CD8-positive, alpha-beta memory T cell (primary cell): Measurements from ENCODE around the gene GAPVD1. TPM values are rescaled to one million over a fixed set of nuclear protein-coding genes. Genes with fewer than 3 reads are reported as not detected.
"Not testable (repeated sequence)": the region's sequence is repeated elsewhere in the genome, so short reads cannot be mapped to it uniquely, and the experiment has no call there.

ENCODE experiments used
- CTCF ChIA-PET: fragments of 350-600 bp; sonication (Branson Sonifier 250); formaldehyde crosslinking; loops from one replicate; lab custom pipeline; 2021; ENCODE audit warnings: antibody characterized with exemption; lab: Charles Lee
- POLR2A ChIA-PET: fragments of 350-600 bp; sonication (Branson Sonifier 250); formaldehyde crosslinking; loops from one replicate; lab custom pipeline; 2021; ENCODE audit warnings: antibody characterized with exemption; lab: Charles Lee
- DNase-seq, 5 donors: peaks; one replicate each; pipeline versions ENCODE4 v3.0.0 to v3.0.0-alpha.2; 2020 to 2022; ENCODE audit warnings: mixed read lengths in 1 of 5
- H3K27ac ChIP-seq: one replicate; pipeline ENCODE4 v1.7.0; 2013; ENCODE audit warnings: low read depth, mild to moderate bottlenecking, low read length, moderate library complexity
- H3K27me3 ChIP-seq: 2 replicates; pipeline ENCODE4 v1.7.0; 2013; ENCODE audit warnings: low read length, mild to moderate bottlenecking; ENCODE audit not compliant: insufficient read depth, poor library complexity, severe bottlenecking
- H3K36me3 ChIP-seq: 2 replicates; pipeline ENCODE4 v1.7.0; 2013; ENCODE audit warnings: mild to moderate bottlenecking, low read length, moderate library complexity; ENCODE audit not compliant: insufficient read depth
- H3K4me1 ChIP-seq: 2 replicates; pipeline ENCODE4 v1.7.0; 2013; ENCODE audit warnings: mild to moderate bottlenecking, low read length, moderate library complexity; ENCODE audit not compliant: insufficient read depth
- H3K4me3 ChIP-seq: 2 replicates; pipeline ENCODE4 v1.7.0; 2013; ENCODE audit warnings: mild to moderate bottlenecking, low read length
- H3K9me3 ChIP-seq: 2 replicates; pipeline ENCODE4 v1.7.0; 2013; ENCODE audit warnings: mild to moderate bottlenecking, low read length
- H3K27ac Mint-ChIP-seq, 8 donors: one replicate each; pipeline ENCODE4 v1.8.0; 2020 to 2021; ENCODE audit warnings: mixed read lengths in 8 of 8, mild to moderate bottlenecking in 6 of 8, inconsistent platforms in 3 of 8, moderate library complexity in 3 of 8
- H3K27me3 Mint-ChIP-seq, 2 donors: one replicate each; pipeline ENCODE4 v1.8.0; 2020 to 2021; ENCODE audit warnings: mixed read lengths in 2 of 2, mild to moderate bottlenecking in 1 of 2, moderate library complexity in 1 of 2
- H3K36me3 Mint-ChIP-seq, 3 donors: one replicate each; pipeline ENCODE4 v1.8.0; 2020 to 2021; ENCODE audit warnings: mixed read lengths in 3 of 3, inconsistent platforms in 1 of 3, mild to moderate bottlenecking in 1 of 3
- H3K4me1 Mint-ChIP-seq, 3 donors: one replicate each; pipeline ENCODE4 v1.8.0; 2020 to 2021; ENCODE audit warnings: mixed read lengths in 3 of 3, inconsistent platforms in 1 of 3, mild to moderate bottlenecking in 1 of 3
- H3K4me3 Mint-ChIP-seq, 7 donors: one replicate each; pipeline ENCODE4 v1.8.0; 2020 to 2021; ENCODE audit warnings: mixed read lengths in 7 of 7, mild to moderate bottlenecking in 6 of 7, moderate library complexity in 4 of 7, inconsistent platforms in 2 of 7
- H3K9me3 Mint-ChIP-seq, 5 donors: one replicate each; pipeline ENCODE4 v1.8.0; 2020 to 2022; ENCODE audit warnings: mixed read lengths in 5 of 5, mild to moderate bottlenecking in 3 of 5, moderate library complexity in 2 of 5, inconsistent platforms in 1 of 5
- polyA plus RNA-seq: library from polyadenylated mRNA; unstranded; fragments of 300-500 nt; fragmentation: Illumina TruSeq; gene quantifications from one replicate; pipeline ENCODE4 v1.2.3, GENCODE V29; 2021
- total RNA-seq, 2 experiments: library from RNA; stranded (reverse); gene quantifications; one replicate each; pipeline ENCODE4 v1.2.3, GENCODE V29; 2021

The GAPVD1 gene, protein sequence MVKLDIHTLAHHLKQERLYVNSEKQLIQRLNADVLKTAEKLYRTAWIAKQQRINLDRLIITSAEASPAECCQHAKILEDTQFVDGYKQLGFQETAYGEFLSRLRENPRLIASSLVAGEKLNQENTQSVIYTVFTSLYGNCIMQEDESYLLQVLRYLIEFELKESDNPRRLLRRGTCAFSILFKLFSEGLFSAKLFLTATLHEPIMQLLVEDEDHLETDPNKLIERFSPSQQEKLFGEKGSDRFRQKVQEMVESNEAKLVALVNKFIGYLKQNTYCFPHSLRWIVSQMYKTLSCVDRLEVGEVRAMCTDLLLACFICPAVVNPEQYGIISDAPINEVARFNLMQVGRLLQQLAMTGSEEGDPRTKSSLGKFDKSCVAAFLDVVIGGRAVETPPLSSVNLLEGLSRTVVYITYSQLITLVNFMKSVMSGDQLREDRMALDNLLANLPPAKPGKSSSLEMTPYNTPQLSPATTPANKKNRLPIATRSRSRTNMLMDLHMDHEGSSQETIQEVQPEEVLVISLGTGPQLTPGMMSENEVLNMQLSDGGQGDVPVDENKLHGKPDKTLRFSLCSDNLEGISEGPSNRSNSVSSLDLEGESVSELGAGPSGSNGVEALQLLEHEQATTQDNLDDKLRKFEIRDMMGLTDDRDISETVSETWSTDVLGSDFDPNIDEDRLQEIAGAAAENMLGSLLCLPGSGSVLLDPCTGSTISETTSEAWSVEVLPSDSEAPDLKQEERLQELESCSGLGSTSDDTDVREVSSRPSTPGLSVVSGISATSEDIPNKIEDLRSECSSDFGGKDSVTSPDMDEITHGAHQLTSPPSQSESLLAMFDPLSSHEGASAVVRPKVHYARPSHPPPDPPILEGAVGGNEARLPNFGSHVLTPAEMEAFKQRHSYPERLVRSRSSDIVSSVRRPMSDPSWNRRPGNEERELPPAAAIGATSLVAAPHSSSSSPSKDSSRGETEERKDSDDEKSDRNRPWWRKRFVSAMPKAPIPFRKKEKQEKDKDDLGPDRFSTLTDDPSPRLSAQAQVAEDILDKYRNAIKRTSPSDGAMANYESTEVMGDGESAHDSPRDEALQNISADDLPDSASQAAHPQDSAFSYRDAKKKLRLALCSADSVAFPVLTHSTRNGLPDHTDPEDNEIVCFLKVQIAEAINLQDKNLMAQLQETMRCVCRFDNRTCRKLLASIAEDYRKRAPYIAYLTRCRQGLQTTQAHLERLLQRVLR (N-terminal part only)
- total RNA-seq (10 to 100 TPM; 42.7 to 44.8 TPM), polyA plus RNA-seq (55.4 TPM)

DNA sequence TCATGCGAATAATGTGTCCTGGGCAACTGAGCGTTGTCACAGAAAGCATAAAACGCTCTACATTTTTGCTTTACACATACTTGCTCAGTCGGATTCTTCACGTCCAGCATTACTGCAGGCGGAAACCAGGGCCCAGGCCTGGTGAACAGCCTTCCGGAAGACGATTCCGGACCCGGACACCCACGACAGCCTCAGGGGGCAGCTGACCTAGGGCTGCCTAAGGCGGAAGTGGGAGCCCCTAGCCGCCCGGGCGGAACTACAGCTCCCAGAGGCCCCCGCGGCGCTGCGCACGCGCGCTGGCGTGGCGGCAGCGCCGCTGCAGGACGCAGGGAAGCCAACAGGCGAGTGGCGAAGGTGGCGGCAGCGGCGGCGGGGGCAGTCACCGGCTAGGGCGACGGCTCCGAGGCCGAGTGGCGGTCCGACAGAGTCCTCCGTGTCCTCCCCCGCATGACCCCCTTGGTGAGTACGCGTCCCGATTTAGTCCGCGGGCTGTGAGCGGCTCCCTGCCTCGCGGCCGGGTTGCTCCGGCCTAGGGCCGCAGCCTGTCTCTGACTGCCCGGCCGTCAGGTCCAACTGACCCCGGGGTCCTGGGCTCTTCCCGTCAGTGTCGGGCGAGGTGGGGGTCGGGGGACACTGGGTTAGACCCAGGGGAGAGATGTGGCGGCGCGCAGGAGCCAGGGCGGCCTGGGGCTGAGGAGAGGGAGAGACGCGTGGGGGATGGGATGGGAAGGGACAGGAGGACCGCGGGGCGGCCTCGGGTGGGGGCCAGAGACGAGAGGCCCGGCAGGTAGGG lies at the start of gene GAPVD1:
Gene GAPVD1, plus strand, starts transcription at position 326 of the 793 bp plus-strand sequence. CDS start 37,096 bp downstream, outside the sequence.
- Mint-ChIP-seq H3K27ac (peak within 1 kb of the TSS; percentile 72 to 99 (median 96)), H3K36me3 (peaks cover 0 to 26% (median 4%) of the 10 kb centered on the region in 3 donors), H3K4me1 (peaks cover 37 to 48% (median 41%) of the 10 kb centered on the region in 3 donors), H3K4me3 (peak within 1 kb of the TSS; percentile 95 to 99 (median 98)), H3K9me3 (no peaks in the 10 kb centered on the region), H3K27me3 (peaks cover 3 to 8% of the 10 kb centered on the region in 2 donors)
- peaks cover 32% of the 10 kb centered on the region for H3K4me1 ChIP-seq
- no peaks in the 10 kb centered on the region for H3K36me3 ChIP-seq
- ChIA-PET POLR2A (interaction anchor here (0.7 to 4.3 kb wide), 3 partner anchors 20 to 80 kb away, joined by 3 to 47 read pairs (median 3); partner anchors contain the start of gene HSPA5), CTCF (interaction anchor here (0.9 to 2.9 kb wide), 7 partner anchors 8 to 69 kb away, joined by 3 to 18 read pairs (median 3); partner anchors contain the start of gene HSPA5)
- H3K9me3 ChIP-seq: no peaks in the 10 kb centered on the region
- H3K27me3 ChIP-seq: no peaks in the 10 kb centered on the region
- peak within 1 kb of the TSS; percentile 71 for H3K4me3 ChIP-seq
- peak; percentile 83 to 92 (median 87) for DNase-seq
- H3K27ac ChIP-seq: peak within 1 kb of the TSS; percentile 49

DNA sequence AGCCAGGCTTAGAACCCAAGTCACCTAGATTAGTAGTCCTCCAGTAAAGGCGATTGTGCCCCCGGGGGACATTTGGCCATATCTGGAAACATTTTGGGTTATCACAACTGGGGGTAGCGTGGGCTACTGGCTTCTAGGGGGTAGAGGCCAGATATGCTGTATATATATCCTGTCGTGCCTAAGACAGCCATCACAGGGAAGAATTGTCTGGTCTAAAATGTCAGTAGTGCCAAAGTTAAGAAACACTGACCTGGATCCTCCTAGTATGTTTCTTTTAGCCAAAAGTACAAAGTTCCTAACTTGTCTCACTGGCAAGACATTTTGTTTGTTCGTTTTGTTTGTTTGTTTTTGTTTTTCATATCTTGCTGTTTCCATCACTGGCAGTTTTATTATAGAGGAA lies 47.4 kb upstream of the GAPVD1 start:
- peaks cover 5% of the 10 kb centered on the region for H3K36me3 ChIP-seq
- no peaks in the 10 kb centered on the region for H3K4me1 ChIP-seq
- Mint-ChIP-seq H3K9me3 (no peaks in the 10 kb centered on the region), H3K27me3 (peaks cover 0 to 2% of the 10 kb centered on the region in 2 donors), H3K4me1 (peaks cover 0 to 2% (median 0%) of the 10 kb centered on the region in 3 donors), H3K27ac (peak overlapping the region in 1 of 8 donors; percentile 5), H3K36me3 (peaks cover 5 to 59% (median 28%) of the 10 kb centered on the region in 3 donors), H3K4me3 (no peak overlapping the region)
- no peak overlapping the region for H3K4me3 ChIP-seq
- CTCF ChIA-PET: no interaction called here
- POLR2A ChIA-PET: no interaction called here
- no peak overlapping the region for H3K27ac ChIP-seq
- H3K27me3 ChIP-seq: no peaks in the 10 kb centered on the region
- H3K9me3 ChIP-seq: no peaks in the 10 kb centered on the region
- no peak for DNase-seq

DNA sequence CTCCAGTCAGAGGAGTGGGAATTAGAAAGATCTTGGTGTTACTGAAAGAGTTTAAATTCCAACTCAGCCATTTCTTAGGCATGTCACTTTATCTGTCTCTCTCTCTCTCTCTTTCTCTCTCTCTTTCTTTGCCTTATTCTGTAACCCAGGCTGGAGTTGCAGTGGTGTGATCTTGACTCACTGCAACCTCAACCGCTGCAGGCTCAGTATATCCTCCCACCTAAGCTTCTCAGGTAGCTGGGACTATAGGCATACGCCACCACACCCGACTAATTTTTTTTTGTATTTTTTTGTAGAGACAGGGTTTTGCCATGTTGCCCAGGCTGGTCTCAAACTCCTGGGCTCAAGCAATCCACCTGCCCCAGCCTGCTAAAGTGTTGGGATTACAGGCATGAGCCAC lies 43.0 kb upstream of the GAPVD1 start:
- H3K36me3 Mint-ChIP-seq: peaks cover 0 to 51% (median 19%) of the 10 kb centered on the region in 3 donors
- H3K4me3 ChIP-seq: no peak overlapping the region
- ChIA-PET CTCF (no interaction called here), POLR2A (no interaction called here)
- H3K27me3 ChIP-seq: no peaks in the 10 kb centered on the region
- peaks cover 0 to 2% of the 10 kb centered on the region in 2 donors for H3K27me3 Mint-ChIP-seq
- H3K27ac Mint-ChIP-seq: peak overlapping the region in 1 of 8 donors; percentile 26
- no peaks in the 10 kb centered on the region for H3K9me3 ChIP-seq
- peaks cover 0 to 2% (median 0%) of the 10 kb centered on the region in 3 donors for H3K4me1 Mint-ChIP-seq
- DNase-seq: no peak
- no peaks in the 10 kb centered on the region for H3K36me3 ChIP-seq
- no peaks in the 10 kb centered on the region for H3K9me3 Mint-ChIP-seq
- H3K4me3 Mint-ChIP-seq: no peak overlapping the region
- no peaks in the 10 kb centered on the region for H3K4me1 ChIP-seq
- H3K27ac ChIP-seq: no peak overlapping the region

DNA sequence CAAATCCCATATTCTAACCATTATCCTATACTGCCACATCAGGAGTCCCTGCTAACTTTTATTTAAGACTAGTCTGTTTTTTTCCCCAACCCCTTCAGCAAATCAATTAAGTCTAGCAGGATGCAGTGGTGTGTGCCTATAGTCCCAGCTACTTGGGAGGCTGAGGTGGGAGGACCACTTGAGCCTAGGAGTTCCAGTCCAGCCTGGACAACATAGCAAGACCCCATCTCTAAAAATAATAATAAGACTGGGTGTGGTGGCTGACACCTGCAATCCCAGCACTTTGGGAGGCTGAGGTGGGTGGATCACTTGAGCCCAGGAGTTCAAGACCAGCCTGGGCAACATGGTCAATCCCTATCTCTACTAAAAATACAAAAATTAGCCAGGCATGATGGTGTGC lies 36.8 kb upstream of the GAPVD1 start:
- H3K9me3 ChIP-seq, H3K36me3 ChIP-seq, H3K27me3 Mint-ChIP-seq, H3K27me3 ChIP-seq, DNase-seq, CTCF ChIA-PET, H3K4me1 Mint-ChIP-seq, H3K4me1 ChIP-seq, H3K4me3 Mint-ChIP-seq, H3K9me3 Mint-ChIP-seq, H3K27ac ChIP-seq, H3K27ac Mint-ChIP-seq, H3K4me3 ChIP-seq, POLR2A ChIA-PET: not testable (repeated sequence)
- H3K36me3 Mint-ChIP-seq: peaks cover 0 to 36% (median 8%) of the 10 kb centered on the region in 3 donors

DNA sequence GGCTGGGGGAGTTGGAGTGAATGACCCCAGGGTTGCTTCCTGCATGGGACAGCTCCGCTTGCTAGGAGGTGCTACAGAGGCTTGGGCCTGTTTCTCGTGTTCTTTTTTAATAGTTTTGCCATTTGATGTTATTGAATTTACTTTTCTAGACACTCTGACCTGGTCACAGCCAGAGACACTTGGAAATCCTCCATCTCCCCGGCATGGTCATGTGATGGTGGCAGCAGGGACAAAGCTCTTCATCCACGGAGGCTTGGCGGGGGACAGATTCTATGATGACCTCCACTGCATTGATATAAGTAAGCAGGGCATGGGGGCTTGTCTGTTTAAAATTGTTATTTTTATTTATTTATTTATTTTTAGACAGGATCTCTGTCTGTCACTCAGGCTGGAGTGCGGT lies 33.9 kb upstream of the GAPVD1 start:
- ChIA-PET CTCF (interaction anchor here (1.8 kb wide), 1 partner anchor 14 kb away, joined by 5 read pairs; the partner anchor contains the start of gene HSPA5), POLR2A (interaction anchor here (0.7 kb wide), 1 partner anchor 15 kb away, joined by 5 read pairs; no protein-coding TSS in a partner anchor)
- H3K9me3 Mint-ChIP-seq: no peaks in the 10 kb centered on the region
- no peaks in the 10 kb centered on the region for H3K36me3 ChIP-seq
- peaks cover 0 to 43% (median 8%) of the 10 kb centered on the region in 3 donors for H3K36me3 Mint-ChIP-seq
- H3K4me3 ChIP-seq: no peak overlapping the region
- H3K4me1 Mint-ChIP-seq: no peaks in the 10 kb centered on the region
- no peak for DNase-seq
- H3K27ac ChIP-seq: no peak overlapping the region
- H3K27ac Mint-ChIP-seq: no peak overlapping the region
- H3K4me1 ChIP-seq: no peaks in the 10 kb centered on the region
- no peaks in the 10 kb centered on the region for H3K27me3 ChIP-seq
- H3K4me3 Mint-ChIP-seq: no peak overlapping the region
- no peaks in the 10 kb centered on the region for H3K27me3 Mint-ChIP-seq
- H3K9me3 ChIP-seq: no peaks in the 10 kb centered on the region

DNA sequence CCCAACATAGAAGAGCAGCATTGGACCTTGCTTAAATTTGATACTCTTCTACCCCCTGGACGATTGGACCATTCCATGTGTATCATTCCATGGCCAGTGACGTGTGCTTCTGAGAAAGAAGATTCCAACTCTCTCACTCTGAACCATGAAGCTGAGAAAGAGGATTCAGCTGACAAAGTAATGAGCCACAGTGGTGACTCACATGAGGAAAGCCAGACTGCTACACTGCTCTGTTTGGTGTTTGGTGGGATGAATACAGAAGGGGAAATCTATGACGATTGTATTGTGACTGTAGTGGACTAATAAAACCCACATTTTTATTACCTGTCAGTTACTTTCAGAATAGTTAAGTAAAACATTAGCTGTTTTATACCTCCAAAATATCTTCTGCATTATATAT lies 27.9 kb upstream of the GAPVD1 start:
- H3K9me3 Mint-ChIP-seq: no peaks in the 10 kb centered on the region
- Histone ChIP-seq H3K4me3 (no peak overlapping the region), H3K27ac (no peak overlapping the region), H3K27me3 (no peaks in the 10 kb centered on the region), H3K36me3 (peaks cover 45% of the 10 kb centered on the region), H3K9me3 (no peaks in the 10 kb centered on the region), H3K4me1 (peaks cover 35% of the 10 kb centered on the region)
- CTCF ChIA-PET: no interaction called here
- POLR2A ChIA-PET: interaction anchor here (0.6 kb wide), 1 partner anchor 15 kb away, joined by 4 read pairs; no protein-coding TSS in a partner anchor
- H3K27me3 Mint-ChIP-seq: no peaks in the 10 kb centered on the region
- DNase-seq: no peak
- peaks cover 35 to 41% (median 36%) of the 10 kb centered on the region in 3 donors for H3K4me1 Mint-ChIP-seq
- H3K36me3 Mint-ChIP-seq: peaks cover 14 to 78% (median 31%) of the 10 kb centered on the region in 3 donors
- H3K27ac Mint-ChIP-seq: peak overlapping the region in 5 of 8 donors; percentile 10 to 72 (median 36)
- H3K4me3 Mint-ChIP-seq: no peak overlapping the region

DNA sequence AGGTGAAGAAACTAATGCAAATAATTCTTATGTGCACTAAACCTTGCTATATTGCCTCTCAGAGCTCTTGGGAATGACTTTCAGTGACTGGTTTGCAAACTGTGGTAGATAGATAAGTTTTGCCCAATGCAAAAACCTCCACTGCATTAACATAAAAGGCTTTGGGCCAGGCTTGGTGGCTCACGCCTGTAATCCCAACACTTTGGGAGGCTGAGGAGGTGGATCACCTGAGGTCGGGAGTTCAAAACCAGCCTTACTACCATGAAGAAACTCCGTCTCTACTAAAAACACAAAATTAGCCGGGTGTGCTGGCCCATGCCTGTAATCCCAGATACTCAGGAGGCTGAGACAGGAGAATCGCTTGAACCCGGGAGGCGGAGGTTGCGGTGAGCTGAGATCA lies 27.5 kb upstream of the GAPVD1 start:
- H3K4me1 Mint-ChIP-seq: peaks cover 39 to 46% (median 40%) of the 10 kb centered on the region in 3 donors
- DNase-seq, H3K27ac ChIP-seq, H3K27me3 Mint-ChIP-seq, H3K9me3 ChIP-seq, H3K4me3 ChIP-seq, H3K27me3 ChIP-seq, H3K9me3 Mint-ChIP-seq, CTCF ChIA-PET, H3K4me3 Mint-ChIP-seq: not testable (repeated sequence)
- peaks cover 39% of the 10 kb centered on the region for H3K4me1 ChIP-seq
- H3K36me3 Mint-ChIP-seq: peaks cover 18 to 83% (median 35%) of the 10 kb centered on the region in 3 donors
- H3K27ac Mint-ChIP-seq: peak overlapping the region in 3 of 8 donors; percentile 14 to 72 (median 36)
- POLR2A ChIA-PET: interaction anchor here (0.6 kb wide), 1 partner anchor 15 kb away, joined by 4 read pairs; no protein-coding TSS in a partner anchor
- H3K36me3 ChIP-seq: peaks cover 49% of the 10 kb centered on the region
